IMR-90 (cell line): ENCODE data around the gene ERCC4.

Source experiments
- BHLHE40 ChIP-seq: fragments of 150-350 bp; IDR thresholded peaks from 2 replicates; pipeline ENCODE4 v1.6.1; 2016; ENCODE audit warnings: mild to moderate bottlenecking, low read depth, low read length
- CEBPB ChIP-seq: IDR thresholded peaks from 2 replicates; pipeline ENCODE4 v1.6.1; 2012; ENCODE audit warnings: low read depth, low read length, improper control_type of control experiment
- CHD1 ChIP-seq: IDR thresholded peaks from 2 replicates; pipeline ENCODE4 v1.6.1; 2012; ENCODE audit warnings: low read depth, low read length, improper control_type of control experiment
- CTCF ChIP-seq: conservative IDR thresholded peaks from 2 replicates; pipeline ENCODE4 v1.5.1; 2012; ENCODE audit warnings: mild to moderate bottlenecking, low read depth, low read length, improper control_type of control experiment
- ELK1 ChIP-seq: fragments of 150-350 bp; IDR thresholded peaks from 2 replicates; pipeline ENCODE4 v1.6.1; 2016; ENCODE audit warnings: low read depth, mild to moderate bottlenecking, low read length, moderate library complexity, borderline replicate concordance
- FOS ChIP-seq: fragments of 150-350 bp; IDR thresholded peaks from 2 replicates; pipeline ENCODE4 v1.6.1; 2016; ENCODE audit warnings: low read depth, low read length
- MAFK ChIP-seq: IDR thresholded peaks from 2 replicates; pipeline ENCODE4 v1.6.1; 2012; ENCODE audit warnings: low read depth, low read length, improper control_type of control experiment
- MAZ ChIP-seq: IDR thresholded peaks from 2 replicates; pipeline ENCODE4 v1.6.1; 2012; ENCODE audit warnings: low read depth, mild to moderate bottlenecking, low read length, improper control_type of control experiment, moderate library complexity, borderline replicate concordance
- MXI1 ChIP-seq: IDR thresholded peaks from 2 replicates; pipeline ENCODE4 v1.6.1; 2012; ENCODE audit warnings: low read depth, mild to moderate bottlenecking, low read length, moderate library complexity, borderline replicate concordance
- POLR2A ChIP-seq: IDR thresholded peaks from 2 replicates; pipeline ENCODE4 v1.6.1; 2012; ENCODE audit warnings: mild to moderate bottlenecking, low read depth, low read length
- RAD21 ChIP-seq: IDR thresholded peaks from 2 replicates; pipeline ENCODE4 v1.6.1; 2012; ENCODE audit warnings: low read length, improper control_type of control experiment
- RFX5 ChIP-seq: IDR thresholded peaks from 2 replicates; pipeline ENCODE4 v1.8.0; 2012; ENCODE audit warnings: low read depth, mild to moderate bottlenecking, low read length, moderate library complexity
- SMC3 ChIP-seq: fragments of 150-350 bp; IDR thresholded peaks from 2 replicates; pipeline ENCODE4 v1.6.1; 2016; ENCODE audit warnings: low read depth, mild to moderate bottlenecking, antibody characterized with exemption, low read length, moderate library complexity
- USF2 ChIP-seq: fragments of 150-350 bp; IDR thresholded peaks from 2 replicates; pipeline ENCODE4 v1.6.1; 2017; ENCODE audit warnings: mild to moderate bottlenecking, antibody characterized with exemption, low read length, low read depth

GRCh38 chr16:13873835-13874438, 46.0 kb upstream of the ERCC4 start:
- TF ChIP-seq RFX5, result no peak
- TF ChIP-seq MXI1, result no peak
- TF ChIP-seq CTCF, result peak; percentile 37
- TF ChIP-seq BHLHE40, result no peak
- no peak for TF ChIP-seq MAFK
- no peak for TF ChIP-seq POLR2A
- TF ChIP-seq CEBPB, result no peak
- no peak for TF ChIP-seq CHD1
- no peak for TF ChIP-seq ELK1
- no peak for TF ChIP-seq MAZ
- TF ChIP-seq RAD21, result peak; percentile 33
- no peak for TF ChIP-seq USF2
- no peak for TF ChIP-seq SMC3
- no peak for TF ChIP-seq FOS
